Activated naive CD8-positive, alpha-beta T cell treated with anti-CD3 and anti-CD28 coated beads for 36 hours (primary cell): Measurements from ENCODE around the gene ALDOA. TPM values are rescaled to one million over a fixed set of nuclear protein-coding genes. Genes with fewer than 3 reads are reported as not detected.

Source experiments
- DNase-seq: peaks from one replicate; pipeline ENCODE4 v3.0.0; 2021
- H3K27ac Mint-ChIP-seq: one replicate; pipeline ENCODE4 v1.8.0; 2022; ENCODE audit warnings: mild to moderate bottlenecking, moderate library complexity, mixed read lengths
- H3K27me3 Mint-ChIP-seq: one replicate; pipeline ENCODE4 v1.8.0; 2022; ENCODE audit warnings: mild to moderate bottlenecking, mixed read lengths
- H3K36me3 Mint-ChIP-seq: one replicate; pipeline ENCODE4 v1.8.0; 2021; ENCODE audit warnings: mild to moderate bottlenecking, mixed read lengths
- H3K4me1 Mint-ChIP-seq: one replicate; pipeline ENCODE4 v1.8.0; 2021; ENCODE audit warnings: mixed read lengths
- H3K4me3 Mint-ChIP-seq: one replicate; pipeline ENCODE4 v1.8.0; 2022; ENCODE audit warnings: mild to moderate bottlenecking, moderate library complexity, mixed read lengths
- H3K9me3 Mint-ChIP-seq: one replicate; pipeline ENCODE4 v1.8.0; 2022; ENCODE audit warnings: mixed read lengths
- total RNA-seq, 2 experiments: library from RNA; stranded (reverse); gene quantifications; one replicate each; pipeline ENCODE4 v1.2.3, GENCODE V29; 2021

The ALDOA gene
- total RNA-seq, 2 experiments from 2014 or later = 2,800 to 2,893 TPM

DNA sequence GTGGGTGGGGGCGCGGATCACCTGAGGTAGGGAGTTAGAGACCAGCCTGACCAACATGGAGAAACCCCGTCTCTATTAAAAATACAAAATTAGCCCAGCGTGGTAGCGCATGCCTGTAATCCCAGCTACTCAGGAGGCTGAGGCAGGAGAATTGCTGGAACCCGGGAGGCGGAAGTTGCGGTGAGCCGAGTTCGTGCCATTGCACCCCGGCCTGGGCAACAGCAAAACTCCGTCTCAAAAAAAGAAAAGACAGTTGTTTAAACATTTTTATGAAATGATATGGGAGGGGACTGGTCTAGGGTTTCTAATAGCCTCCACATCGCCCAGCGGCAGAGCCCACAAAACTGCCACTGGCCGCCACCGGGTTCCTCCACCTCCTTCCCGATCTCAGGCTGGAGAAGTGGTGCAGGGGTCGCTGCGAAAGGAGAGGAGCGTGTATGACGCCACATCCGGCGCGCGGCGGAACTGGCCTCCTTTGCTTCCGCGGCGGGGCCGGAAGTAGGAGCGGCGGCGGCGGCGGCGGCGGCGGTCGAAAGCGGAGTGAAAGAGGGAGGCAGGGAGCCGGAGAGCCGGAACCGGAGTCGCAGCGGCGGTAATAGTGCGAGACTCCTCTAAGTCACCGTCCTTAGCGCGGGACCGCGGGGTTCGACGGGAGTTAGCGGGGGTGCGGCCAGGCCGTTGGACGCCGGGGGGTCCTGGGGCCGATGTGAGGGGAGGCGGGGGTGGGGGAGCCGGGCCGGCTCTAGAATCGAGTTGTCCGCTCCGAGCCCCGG is 10.1 kb downstream of the ALDOA start, which contains the start of gene PPP4C:
Gene PPP4C (plus strand): TSS at position 492 of the 773 bp plus-strand sequence. CDS start 384 bp downstream, outside the sequence.
- Mint-ChIP-seq H3K36me3 (peaks cover 46% of the 10 kb centered on the region), H3K4me1 (peaks cover 35% of the 10 kb centered on the region), H3K27ac (peak within 1 kb of the TSS; percentile 88), H3K27me3 (no peaks in the 10 kb centered on the region), H3K4me3 (peak within 1 kb of the TSS; percentile 93), H3K9me3 (no peaks in the 10 kb centered on the region)
- DNase-seq = peak; percentile 95

DNA sequence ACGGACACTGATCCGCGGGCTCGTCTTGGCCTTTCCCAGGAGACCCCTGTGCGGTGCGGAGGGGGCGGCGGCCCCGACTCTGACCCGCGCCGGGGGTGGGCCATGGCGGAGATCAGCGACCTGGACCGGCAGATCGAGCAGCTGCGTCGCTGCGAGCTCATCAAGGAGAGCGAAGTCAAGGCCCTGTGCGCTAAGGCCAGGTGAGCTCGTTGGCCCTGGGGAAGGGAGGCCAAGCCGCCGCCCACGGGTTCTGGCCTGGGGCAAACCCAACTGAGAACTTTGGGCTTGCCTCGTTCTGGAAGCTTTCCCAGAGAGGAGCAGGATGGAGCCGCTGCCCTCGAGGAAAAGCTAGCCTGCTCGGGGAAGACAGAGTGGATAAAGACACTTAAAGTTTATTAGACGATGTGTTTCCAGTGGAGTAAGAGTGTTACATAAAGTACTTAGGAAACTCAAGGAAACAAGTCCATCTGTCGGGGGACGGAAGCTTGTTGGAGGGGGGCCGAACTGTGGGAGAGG is 10.8 kb downstream of the ALDOA start:
- Mint-ChIP-seq H3K36me3 (peaks cover 42% of the 10 kb centered on the region), H3K27me3 (no peaks in the 10 kb centered on the region), H3K9me3 (no peaks in the 10 kb centered on the region), H3K4me3 (peak overlapping the region; percentile 93), H3K4me1 (peaks cover 35% of the 10 kb centered on the region), H3K27ac (peak overlapping the region; percentile 88)
- DNase-seq = no peak

DNA sequence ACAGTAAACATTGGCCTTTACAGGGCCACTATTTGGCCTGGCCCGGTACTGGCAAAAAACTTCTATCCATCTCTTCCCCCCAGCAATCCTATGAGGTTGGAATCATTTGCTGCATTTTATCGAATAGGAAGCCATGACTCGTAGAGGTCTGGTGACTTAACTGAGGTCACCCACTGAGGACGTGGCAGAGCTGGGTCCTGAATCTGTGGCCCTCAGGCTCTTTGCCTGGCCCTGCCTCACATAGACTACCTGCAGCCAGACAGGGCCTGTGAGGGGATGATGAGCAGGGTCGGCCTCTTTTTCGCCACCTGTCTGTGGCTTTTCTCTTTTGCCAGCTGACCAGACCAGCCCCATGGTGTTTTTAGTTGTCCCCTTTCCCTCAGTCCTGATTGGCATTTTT is 12.1 kb downstream of the ALDOA start:
- Mint-ChIP-seq H3K4me1 (peaks cover 30% of the 10 kb centered on the region), H3K9me3 (no peaks in the 10 kb centered on the region), H3K27ac (peak overlapping the region; percentile 88), H3K27me3 (no peaks in the 10 kb centered on the region), H3K36me3 (peaks cover 36% of the 10 kb centered on the region), H3K4me3 (peak overlapping the region; percentile 93)
- no peak for DNase-seq

DNA sequence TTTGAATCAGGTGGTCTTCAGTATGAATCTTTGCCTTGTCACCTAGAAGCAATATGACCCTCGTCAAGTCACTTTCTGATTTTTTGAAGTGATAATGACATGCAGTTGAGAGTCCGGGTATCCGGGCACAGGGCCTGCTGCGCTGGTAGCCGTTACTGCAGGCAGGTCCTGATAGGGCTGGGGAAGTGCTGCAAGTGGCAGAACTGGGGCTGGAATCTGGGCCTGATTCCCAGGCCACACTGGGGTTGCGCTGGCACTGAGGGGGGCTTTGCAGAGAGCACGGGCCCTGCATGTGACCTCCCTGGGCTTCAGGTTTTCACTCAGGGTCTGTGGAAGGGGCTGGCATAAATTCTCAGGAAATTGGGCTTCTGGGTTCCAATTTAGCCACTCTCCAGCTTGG is 13.2 kb downstream of the ALDOA start:
- no peak overlapping the region for H3K27ac Mint-ChIP-seq
- H3K4me3 Mint-ChIP-seq = no peak overlapping the region
- H3K27me3 Mint-ChIP-seq = no peaks in the 10 kb centered on the region
- peaks cover 40% of the 10 kb centered on the region for H3K36me3 Mint-ChIP-seq
- no peaks in the 10 kb centered on the region for H3K9me3 Mint-ChIP-seq
- no peak for DNase-seq
- H3K4me1 Mint-ChIP-seq = peaks cover 30% of the 10 kb centered on the region

DNA sequence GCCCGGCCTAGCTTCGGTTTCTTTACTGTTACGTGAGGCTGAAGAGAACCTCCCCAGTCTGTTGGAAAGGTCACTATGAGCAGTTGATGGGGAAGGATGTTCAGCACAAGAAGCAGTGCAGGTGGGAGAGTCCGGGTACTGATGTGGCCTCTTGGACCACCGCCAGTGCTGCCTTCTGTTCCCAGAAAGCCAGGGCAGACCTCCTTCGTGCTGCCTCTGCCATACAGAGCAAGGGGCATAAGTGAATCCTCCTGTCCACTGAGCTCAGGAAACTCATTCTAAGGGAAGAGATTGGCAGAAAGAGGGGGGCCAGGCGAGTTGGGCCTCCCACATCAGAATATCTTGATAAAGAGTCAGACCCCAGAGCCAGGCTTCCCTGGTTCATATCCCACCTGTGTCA is 13.9 kb downstream of the ALDOA start:
- Mint-ChIP-seq H3K27ac (peak overlapping the region; percentile 25), H3K27me3 (no peaks in the 10 kb centered on the region), H3K9me3 (no peaks in the 10 kb centered on the region), H3K36me3 (peaks cover 40% of the 10 kb centered on the region), H3K4me3 (no peak overlapping the region), H3K4me1 (peaks cover 32% of the 10 kb centered on the region)
- DNase-seq = no peak

DNA sequence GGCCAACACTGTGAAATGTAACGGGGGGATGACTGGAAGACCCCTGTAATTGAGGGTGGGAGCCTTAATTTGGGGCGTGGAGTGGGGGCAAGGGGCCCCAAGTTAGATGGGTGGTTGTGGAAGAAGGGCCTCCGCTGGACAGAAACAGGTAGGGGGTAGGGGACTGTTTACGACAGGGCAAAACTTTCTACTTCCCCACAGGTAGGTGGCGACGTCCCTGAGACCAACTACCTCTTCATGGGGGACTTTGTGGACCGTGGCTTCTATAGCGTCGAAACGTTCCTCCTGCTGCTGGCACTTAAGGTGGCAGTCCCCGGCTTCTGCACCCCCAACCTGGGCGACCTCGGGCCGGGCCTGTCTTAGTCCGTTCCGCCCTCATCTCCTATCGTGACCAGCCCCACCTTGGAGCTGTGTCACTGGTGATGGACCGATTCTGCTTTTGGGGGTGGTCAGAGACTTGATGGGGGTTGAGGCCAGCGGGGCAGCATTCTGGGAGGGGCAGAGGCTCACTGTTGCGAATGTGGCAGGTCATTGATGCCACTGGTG is 17.1 kb downstream of the ALDOA start:
- DNase-seq = no peak
- Mint-ChIP-seq H3K4me3 (no peak overlapping the region), H3K4me1 (peaks cover 15% of the 10 kb centered on the region), H3K27me3 (no peaks in the 10 kb centered on the region), H3K36me3 (peaks cover 36% of the 10 kb centered on the region), H3K27ac (peak overlapping the region; percentile 21), H3K9me3 (no peaks in the 10 kb centered on the region)

DNA sequence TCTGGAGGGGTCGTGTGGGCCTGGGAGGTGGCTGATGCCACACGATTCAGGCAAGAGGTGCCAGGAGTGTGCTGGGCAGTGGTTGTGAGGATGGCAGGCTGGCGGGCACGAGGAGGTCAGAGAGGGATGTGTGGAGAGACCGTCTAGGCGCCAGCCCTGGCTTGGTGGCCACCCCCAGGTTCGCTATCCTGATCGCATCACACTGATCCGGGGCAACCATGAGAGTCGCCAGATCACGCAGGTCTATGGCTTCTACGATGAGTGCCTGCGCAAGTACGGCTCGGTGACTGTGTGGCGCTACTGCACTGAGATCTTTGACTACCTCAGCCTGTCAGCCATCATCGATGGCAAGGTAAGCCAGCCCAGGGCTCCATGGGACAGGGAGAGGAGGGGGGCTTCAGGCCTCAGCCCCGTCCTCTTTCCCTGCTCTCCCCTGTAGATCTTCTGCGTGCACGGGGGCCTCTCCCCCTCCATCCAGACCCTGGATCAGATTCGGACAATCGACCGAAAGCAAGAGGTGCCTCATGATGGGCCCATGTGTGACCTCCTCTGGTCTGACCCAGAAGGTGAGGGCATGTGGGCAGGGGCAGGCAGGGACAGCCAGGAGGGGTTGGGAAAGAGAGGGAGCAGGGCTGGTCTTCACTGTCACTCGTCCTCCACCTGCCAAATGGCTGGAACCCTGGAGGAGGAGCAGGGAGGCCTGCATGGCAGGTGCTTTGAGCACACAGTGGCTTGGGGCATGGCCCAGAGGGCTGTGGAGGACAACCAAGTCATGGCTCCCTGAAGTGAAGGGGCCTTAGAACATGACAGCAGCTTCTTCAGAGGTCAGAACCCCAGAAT is 17.9 kb downstream of the ALDOA start:
- Mint-ChIP-seq H3K4me1 (peaks cover 8% of the 10 kb centered on the region), H3K36me3 (peaks cover 29% of the 10 kb centered on the region), H3K4me3 (no peak overlapping the region), H3K27me3 (no peaks in the 10 kb centered on the region), H3K27ac (no peak overlapping the region), H3K9me3 (no peaks in the 10 kb centered on the region)
- DNase-seq = no peak

DNA sequence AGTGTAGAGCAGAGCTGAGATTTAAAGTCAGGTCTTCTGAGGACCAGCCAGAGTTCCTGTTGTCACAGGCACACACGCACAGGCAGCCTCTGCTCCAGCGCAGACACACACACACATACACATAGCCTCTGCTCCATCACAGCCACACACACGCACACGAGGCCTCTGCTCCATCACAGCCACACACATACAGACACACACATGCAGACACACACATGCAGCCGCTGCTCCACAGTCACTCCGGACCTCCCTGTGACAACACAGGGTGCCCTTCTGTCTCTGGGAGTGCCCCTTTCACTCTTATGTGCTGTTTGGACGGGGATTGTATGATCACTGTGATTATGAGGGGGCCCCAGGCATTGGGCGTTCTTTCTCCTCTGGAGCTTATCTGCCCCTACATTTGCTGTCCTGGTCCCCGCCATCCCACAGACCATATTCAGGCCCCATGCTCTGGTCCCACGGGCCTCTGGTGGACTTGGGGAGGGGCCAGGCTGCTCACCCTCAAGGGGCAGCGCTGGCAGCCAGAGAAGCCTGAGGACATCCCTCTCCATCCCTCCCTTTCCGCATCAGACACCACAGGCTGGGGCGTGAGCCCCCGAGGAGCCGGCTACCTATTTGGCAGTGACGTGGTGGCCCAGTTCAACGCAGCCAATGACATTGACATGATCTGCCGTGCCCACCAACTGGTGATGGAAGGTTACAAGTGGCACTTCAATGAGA is 18.7 kb downstream of the ALDOA start:
- Mint-ChIP-seq H3K36me3 (peaks cover 24% of the 10 kb centered on the region), H3K27me3 (no peaks in the 10 kb centered on the region), H3K9me3 (no peaks in the 10 kb centered on the region), H3K27ac (no peak overlapping the region), H3K4me1 (peaks cover 5% of the 10 kb centered on the region), H3K4me3 (no peak overlapping the region)
- DNase-seq = no peak

DNA sequence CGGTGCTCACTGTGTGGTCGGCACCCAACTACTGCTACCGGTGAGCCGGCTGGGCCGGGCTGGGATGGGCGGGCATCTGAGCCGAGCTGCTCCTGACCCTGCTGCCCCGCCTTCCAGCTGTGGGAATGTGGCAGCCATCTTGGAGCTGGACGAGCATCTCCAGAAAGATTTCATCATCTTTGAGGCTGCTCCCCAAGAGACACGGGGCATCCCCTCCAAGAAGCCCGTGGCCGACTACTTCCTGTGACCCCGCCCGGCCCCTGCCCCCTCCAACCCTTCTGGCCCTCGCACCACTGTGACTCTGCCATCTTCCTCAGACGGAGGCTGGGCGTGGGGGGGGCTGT is 19.2 kb downstream of the ALDOA start:
- Mint-ChIP-seq H3K36me3 (peaks cover 19% of the 10 kb centered on the region), H3K27me3 (no peaks in the 10 kb centered on the region), H3K4me1 (peaks cover 9% of the 10 kb centered on the region), H3K4me3 (no peak overlapping the region), H3K27ac (no peak overlapping the region), H3K9me3 (no peaks in the 10 kb centered on the region)
- DNase-seq = no peak

DNA sequence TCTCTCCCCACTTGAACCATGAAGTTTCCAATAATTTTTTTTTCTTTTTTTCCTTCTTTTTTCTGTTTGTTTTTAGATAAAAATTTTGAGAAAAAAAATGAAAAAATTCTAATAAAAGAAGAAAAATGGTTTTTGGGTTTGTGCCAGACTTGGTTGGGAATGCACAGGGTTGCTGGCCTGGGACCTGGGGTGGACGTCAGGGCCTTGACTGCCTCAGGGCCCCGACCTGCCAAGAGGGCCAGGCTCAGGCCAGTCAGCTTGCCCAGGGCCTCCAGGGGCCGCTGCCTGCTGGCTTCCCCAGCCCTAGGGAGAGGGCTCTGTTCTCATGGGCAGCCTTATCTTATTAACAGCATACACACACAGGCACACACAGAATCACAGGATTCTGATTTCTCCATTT is 19.7 kb downstream of the ALDOA start:
- Mint-ChIP-seq H3K27me3 (no peaks in the 10 kb centered on the region), H3K9me3 (no peaks in the 10 kb centered on the region), H3K36me3 (peaks cover 19% of the 10 kb centered on the region), H3K27ac (no peak overlapping the region), H3K4me3 (no peak overlapping the region), H3K4me1 (peaks cover 12% of the 10 kb centered on the region)
- no peak for DNase-seq

DNA sequence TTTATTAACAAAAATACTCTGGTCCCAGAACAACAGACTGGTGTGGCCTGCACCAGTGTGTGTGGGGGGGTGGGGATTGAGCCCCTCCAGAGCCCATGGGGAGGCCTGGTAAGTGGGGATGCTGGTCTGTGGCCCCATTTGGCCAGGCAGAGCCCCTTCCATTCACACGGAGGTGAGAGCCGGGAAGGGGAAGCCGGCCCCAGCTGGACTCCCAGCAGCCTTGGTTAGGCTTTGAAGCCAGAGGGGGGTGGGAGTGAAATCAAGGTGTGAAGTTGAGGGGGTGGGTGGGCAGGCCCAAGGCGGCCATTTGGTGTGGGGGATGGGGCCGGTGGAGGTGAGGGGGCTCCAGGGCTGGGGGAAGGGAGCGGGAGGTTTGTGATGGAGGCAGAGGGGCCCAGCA is 20.3 kb downstream of the ALDOA start:
- no peak for DNase-seq
- Mint-ChIP-seq H3K27me3 (no peaks in the 10 kb centered on the region), H3K27ac (no peak overlapping the region), H3K36me3 (peaks cover 18% of the 10 kb centered on the region), H3K4me3 (no peak overlapping the region), H3K9me3 (no peaks in the 10 kb centered on the region), H3K4me1 (peaks cover 16% of the 10 kb centered on the region)

DNA sequence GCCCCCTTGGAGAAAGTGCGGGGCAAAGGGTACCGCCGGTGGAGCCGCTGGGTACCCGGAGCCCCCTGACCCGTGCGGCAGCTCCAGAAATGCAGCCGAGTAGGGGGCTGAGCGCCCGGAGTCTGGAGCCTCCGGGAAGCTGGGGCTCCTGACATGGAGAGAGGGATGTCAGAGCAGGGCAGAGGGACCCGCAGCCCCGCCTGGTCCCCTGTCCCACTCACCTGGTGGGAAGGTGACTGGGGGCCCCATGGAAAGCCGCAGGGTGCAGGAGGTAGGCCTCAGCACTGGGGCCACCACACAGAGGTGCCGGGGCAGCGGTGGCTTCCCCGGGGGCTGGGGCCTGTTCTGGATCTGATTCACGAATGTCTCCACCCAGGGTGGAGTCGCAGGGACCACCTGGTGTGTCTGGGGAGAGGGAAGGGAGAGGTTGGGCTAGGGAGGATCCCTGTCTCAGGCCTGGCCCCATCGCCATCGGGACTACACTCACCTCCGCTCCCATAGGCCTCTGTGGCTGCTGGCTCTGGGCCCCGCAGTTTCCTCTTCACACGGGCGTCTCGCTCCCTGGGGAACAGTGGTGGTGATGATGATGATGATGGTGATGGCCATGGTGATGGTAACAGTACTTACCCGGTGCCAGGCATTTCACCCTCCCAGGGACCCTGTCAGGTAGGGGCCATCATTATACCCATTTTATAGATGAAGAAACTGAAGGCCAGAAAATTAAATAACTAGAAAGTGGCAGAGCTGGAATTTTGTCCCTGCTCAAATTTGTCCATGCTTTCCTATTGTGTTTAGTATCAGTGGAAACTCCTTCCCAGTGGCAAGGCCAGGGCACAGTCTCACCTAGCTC is 21.0 kb downstream of the ALDOA start:
- Mint-ChIP-seq H3K4me1 (peaks cover 17% of the 10 kb centered on the region), H3K9me3 (no peaks in the 10 kb centered on the region), H3K27ac (no peak overlapping the region), H3K27me3 (no peaks in the 10 kb centered on the region), H3K36me3 (peaks cover 17% of the 10 kb centered on the region), H3K4me3 (no peak overlapping the region)
- no peak for DNase-seq

DNA sequence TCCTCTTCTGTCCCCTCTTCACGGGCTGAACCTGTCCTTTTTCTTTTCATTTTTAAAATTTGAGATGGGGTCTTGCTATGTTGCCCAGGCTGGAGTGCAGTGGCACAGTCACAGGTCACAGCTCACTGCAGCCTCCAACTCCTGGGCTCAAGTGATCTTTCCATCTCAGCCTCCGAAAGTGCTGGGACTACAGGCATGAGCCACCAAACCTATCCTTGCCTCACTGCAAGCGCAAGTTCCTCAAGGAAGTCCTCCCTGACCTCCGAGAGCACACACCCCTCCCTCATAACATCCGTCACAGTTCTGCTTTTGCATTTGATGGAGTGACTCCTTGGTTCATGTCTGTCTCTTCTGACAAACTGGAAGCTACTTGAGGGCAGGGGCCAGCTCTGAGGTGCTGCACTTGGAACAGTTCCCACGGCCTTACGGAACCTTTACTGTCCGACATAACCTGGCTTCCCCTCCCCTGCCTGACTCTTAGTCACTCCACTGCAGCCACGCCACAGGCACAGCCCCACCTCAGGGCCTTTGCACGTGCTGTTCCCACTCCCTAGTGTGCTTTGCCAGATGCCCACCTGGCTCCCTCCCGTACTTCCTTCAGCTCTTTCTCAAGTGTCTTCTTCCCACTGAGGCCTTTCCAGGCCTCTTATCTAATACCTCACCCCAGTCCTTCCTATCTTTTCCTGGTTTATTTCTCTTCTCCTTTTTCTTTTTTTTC is 21.8 kb downstream of the ALDOA start:
- Mint-ChIP-seq H3K4me3 (no peak overlapping the region), H3K9me3 (no peaks in the 10 kb centered on the region), H3K36me3 (peaks cover 13% of the 10 kb centered on the region), H3K4me1 (peaks cover 19% of the 10 kb centered on the region), H3K27me3 (no peaks in the 10 kb centered on the region), H3K27ac (no peak overlapping the region)
- no peak for DNase-seq
